ENCODE data around the gene EEIG2.

GRCh38 chr1:108569097-108569728, 9.3 kb downstream of the EEIG2 start:
- TF ChIP-seq CTCF (IDR thresholded peaks at IDR 0.05) (no peak), POLR2A (IDR thresholded peaks at IDR 0.05) (no peak)

All from body of pancreas (tissue), 4 donors.